ENCODE data around the gene ATP8A2.

DNA sequence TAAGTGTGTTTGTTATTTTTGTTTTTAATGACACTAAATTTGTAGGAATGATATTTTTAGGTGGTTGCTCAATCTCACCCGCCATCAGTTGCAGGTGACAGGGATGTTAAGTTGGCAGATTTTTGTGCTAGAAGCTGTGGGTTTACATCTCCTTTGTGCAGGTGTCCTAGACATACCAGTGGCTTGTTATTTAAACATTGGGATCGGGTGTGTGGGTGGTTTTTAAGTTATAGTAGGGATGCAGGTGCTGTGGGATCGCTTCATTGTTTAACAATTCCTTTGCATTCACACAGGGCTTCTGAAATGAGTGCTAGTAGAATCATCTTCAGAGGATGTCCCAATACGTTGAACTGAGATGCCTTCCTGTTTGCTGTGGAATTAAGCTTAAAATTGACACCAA lies 580.1 kb downstream of the ATP8A2 start:
- TF ChIP-seq, protein P1, sequence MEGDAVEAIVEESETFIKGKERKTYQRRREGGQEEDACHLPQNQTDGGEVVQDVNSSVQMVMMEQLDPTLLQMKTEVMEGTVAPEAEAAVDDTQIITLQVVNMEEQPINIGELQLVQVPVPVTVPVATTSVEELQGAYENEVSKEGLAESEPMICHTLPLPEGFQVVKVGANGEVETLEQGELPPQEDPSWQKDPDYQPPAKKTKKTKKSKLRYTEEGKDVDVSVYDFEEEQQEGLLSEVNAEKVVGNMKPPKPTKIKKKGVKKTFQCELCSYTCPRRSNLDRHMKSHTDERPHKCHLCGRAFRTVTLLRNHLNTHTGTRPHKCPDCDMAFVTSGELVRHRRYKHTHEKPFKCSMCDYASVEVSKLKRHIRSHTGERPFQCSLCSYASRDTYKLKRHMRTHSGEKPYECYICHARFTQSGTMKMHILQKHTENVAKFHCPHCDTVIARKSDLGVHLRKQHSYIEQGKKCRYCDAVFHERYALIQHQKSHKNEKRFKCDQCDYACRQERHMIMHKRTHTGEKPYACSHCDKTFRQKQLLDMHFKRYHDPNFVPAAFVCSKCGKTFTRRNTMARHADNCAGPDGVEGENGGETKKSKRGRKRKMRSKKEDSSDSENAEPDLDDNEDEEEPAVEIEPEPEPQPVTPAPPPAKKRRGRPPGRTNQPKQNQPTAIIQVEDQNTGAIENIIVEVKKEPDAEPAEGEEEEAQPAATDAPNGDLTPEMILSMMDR (IDR thresholded peaks at IDR 0.05 in 2 of 3, conservative IDR thresholded peaks at IDR 0.05 in 1 of 3; ENCODE audit: insufficient read depth in 2 of 3, low read depth in 1 of 3, low read length in 3 of 3), result no peak
- TF ChIP-seq TAF7 (tag; IDR thresholded peaks at IDR 0.05) (no peak), FOXM1 (IDR thresholded peaks at IDR 0.05; ENCODE audit: low read depth) (no peak), FOXM1 (CRISPR knock-in tag; IDR thresholded peaks at IDR 0.05; ENCODE audit: low read depth) (no peak), FOSL1 (tag; conservative IDR thresholded peaks at IDR 0.05) (no peak)
- TF ChIP-seq, protein P2, sequence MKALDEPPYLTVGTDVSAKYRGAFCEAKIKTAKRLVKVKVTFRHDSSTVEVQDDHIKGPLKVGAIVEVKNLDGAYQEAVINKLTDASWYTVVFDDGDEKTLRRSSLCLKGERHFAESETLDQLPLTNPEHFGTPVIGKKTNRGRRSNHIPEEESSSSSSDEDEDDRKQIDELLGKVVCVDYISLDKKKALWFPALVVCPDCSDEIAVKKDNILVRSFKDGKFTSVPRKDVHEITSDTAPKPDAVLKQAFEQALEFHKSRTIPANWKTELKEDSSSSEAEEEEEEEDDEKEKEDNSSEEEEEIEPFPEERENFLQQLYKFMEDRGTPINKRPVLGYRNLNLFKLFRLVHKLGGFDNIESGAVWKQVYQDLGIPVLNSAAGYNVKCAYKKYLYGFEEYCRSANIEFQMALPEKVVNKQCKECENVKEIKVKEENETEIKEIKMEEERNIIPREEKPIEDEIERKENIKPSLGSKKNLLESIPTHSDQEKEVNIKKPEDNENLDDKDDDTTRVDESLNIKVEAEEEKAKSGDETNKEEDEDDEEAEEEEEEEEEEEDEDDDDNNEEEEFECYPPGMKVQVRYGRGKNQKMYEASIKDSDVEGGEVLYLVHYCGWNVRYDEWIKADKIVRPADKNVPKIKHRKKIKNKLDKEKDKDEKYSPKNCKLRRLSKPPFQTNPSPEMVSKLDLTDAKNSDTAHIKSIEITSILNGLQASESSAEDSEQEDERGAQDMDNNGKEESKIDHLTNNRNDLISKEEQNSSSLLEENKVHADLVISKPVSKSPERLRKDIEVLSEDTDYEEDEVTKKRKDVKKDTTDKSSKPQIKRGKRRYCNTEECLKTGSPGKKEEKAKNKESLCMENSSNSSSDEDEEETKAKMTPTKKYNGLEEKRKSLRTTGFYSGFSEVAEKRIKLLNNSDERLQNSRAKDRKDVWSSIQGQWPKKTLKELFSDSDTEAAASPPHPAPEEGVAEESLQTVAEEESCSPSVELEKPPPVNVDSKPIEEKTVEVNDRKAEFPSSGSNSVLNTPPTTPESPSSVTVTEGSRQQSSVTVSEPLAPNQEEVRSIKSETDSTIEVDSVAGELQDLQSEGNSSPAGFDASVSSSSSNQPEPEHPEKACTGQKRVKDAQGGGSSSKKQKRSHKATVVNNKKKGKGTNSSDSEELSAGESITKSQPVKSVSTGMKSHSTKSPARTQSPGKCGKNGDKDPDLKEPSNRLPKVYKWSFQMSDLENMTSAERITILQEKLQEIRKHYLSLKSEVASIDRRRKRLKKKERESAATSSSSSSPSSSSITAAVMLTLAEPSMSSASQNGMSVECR (CRISPR knock-in tag; IDR thresholded peaks at IDR 0.05), result no peak

All from K562 (cell line).